ENCODE measurements around the gene NOP9. TPM values are rescaled to one million over a fixed set of nuclear protein-coding genes. Genes with fewer than 3 reads are reported as not detected.

Gene NOP9
- total RNA-seq, 1 experiment from 2014 or later: 39.4 TPM

GRCh38 chr14:24331731-24332267 lies 32.1 kb downstream of the NOP9 start:
- Histone ChIP-seq H3K9me2 (ENCODE audit: insufficient read depth) (no peaks in the 10 kb centered on the region), H4K20me1 (ENCODE audit: insufficient read depth) (no peaks in the 10 kb centered on the region), H3K27ac (ENCODE audit: low read depth, low read length) (no peak overlapping the region; the same call in 1 of the 2 replicates), H2AFZ (ENCODE audit: low read depth, low read length, poor library complexity, severe bottlenecking) (no peak overlapping the region), H3K79me2 (ENCODE audit: insufficient read depth, low read length) (no peaks in the 10 kb centered on the region), H3K4me3 (replicated peaks in 1 of 2; ENCODE audit: low read depth in 1 of 2, low read length in 2 of 2) (no peak overlapping the region), H3K4me2 (ENCODE audit: low read length) (no peak overlapping the region), H3K4me1 (ENCODE audit: control insufficient read depth in 1 of 2, insufficient read depth in 2 of 2, low read length in 2 of 2) (peaks cover 4 to 12% of the 10 kb centered on the region in 2 experiments), H3K27me3 (ENCODE audit: insufficient read depth, low read length) (no peaks in the 10 kb centered on the region), H3K9me3 (ENCODE audit: control insufficient read depth in 1 of 2, insufficient read depth in 1 of 2, low read depth in 1 of 2, low read length in 2 of 2) (no peaks in the 10 kb centered on the region), H3K9ac (ENCODE audit: low read length) (no peak overlapping the region), H3K36me3 (ENCODE audit: control insufficient read depth in 1 of 2, insufficient read depth in 2 of 2, low read length in 2 of 2) (no peaks in the 10 kb centered on the region)
- DNase-seq (ENCODE audit: low read depth, low spot score) (no peak), ATAC-seq (no peak)
- TF ChIP-seq ELF1 (IDR thresholded peaks at IDR 0.05; ENCODE audit: borderline replicate concordance, low read depth) (no peak), TCF7L2 (IDR thresholded peaks at IDR 0.05; ENCODE audit: borderline replicate concordance, extremely low read depth, insufficient read depth, insufficient read length) (no peak), ZBTB33 (IDR thresholded peaks at IDR 0.05; ENCODE audit: extremely low read depth, insufficient replicate concordance, low read length) (no peak), CTCF (IDR thresholded peaks at IDR 0.05 in 2 of 3, conservative IDR thresholded peaks at IDR 0.05 in 1 of 3; ENCODE audit: borderline replicate concordance in 1 of 3, insufficient read depth in 1 of 3, low read depth in 2 of 3, low read length in 2 of 3) (no peak), POLR2AphosphoS5 (IDR thresholded peaks at IDR 0.05; ENCODE audit: low read depth, low read length) (no peak), JUND (IDR thresholded peaks at IDR 0.05) (no peak), SRF (IDR thresholded peaks at IDR 0.05; ENCODE audit: low read depth) (no peak), RAD21 (IDR thresholded peaks at IDR 0.05; ENCODE audit: low read depth) (no peak), FOSL1 (IDR thresholded peaks at IDR 0.05; ENCODE audit: low read depth) (no peak), MAX (IDR thresholded peaks at IDR 0.05) (no peak), POLR2A (IDR thresholded peaks at IDR 0.05; ENCODE audit: borderline replicate concordance, extremely low read depth, insufficient read depth, insufficient read length) (no peak), EZH2phosphoT487 (IDR thresholded peaks at IDR 0.05; ENCODE audit: borderline replicate concordance) (no peak), YY1 (IDR thresholded peaks at IDR 0.05; ENCODE audit: extremely low read depth, insufficient replicate concordance, low read depth, low read length) (no peak), SIN3A (IDR thresholded peaks at IDR 0.05; ENCODE audit: low read depth) (no peak), ZFX (IDR thresholded peaks at IDR 0.05) (no peak), SP1 (IDR thresholded peaks at IDR 0.05; ENCODE audit: low read depth) (no peak)
- POLR2A ChIA-PET: interaction anchor here (1.3 to 4.2 kb wide), 3 partner anchors 89 to 105 kb away, joined by 3 to 38 read pairs (median 5); partner anchors contain the start of genes CBLN3, KHNYN and TINF2
- intact Hi-C loops (cut with micrococcal nuclease): no loop called here
- RAD21 ChIA-PET (ENCODE audit: low non-redundant PET in 1 of 2, low total read pairs in 2 of 2, uncharacterized antibody in 2 of 2, unreplicated experiment in 2 of 2): interaction anchor here (1.7 to 2.5 kb wide), 3 partner anchors 100 kb away, joined by 6 to 25 read pairs (median 21); no protein-coding TSS in a partner anchor
- CTCF ChIA-PET: interaction anchor here (2.9 to 6.3 kb wide), 3 partner anchors 34 to 104 kb away, joined by 25 to 162 read pairs (median 82); partner anchors contain the start of genes CBLN3 and KHNYN
- no TSS peak for BruUV-seq (replicated peaks)
